ENCODE results near the gene TEX55.
"Not testable (repeated sequence)": the region's sequence is repeated elsewhere in the genome, so short reads cannot be mapped to it uniquely, and the experiment has no call there.

The TEX55 gene

DNA sequence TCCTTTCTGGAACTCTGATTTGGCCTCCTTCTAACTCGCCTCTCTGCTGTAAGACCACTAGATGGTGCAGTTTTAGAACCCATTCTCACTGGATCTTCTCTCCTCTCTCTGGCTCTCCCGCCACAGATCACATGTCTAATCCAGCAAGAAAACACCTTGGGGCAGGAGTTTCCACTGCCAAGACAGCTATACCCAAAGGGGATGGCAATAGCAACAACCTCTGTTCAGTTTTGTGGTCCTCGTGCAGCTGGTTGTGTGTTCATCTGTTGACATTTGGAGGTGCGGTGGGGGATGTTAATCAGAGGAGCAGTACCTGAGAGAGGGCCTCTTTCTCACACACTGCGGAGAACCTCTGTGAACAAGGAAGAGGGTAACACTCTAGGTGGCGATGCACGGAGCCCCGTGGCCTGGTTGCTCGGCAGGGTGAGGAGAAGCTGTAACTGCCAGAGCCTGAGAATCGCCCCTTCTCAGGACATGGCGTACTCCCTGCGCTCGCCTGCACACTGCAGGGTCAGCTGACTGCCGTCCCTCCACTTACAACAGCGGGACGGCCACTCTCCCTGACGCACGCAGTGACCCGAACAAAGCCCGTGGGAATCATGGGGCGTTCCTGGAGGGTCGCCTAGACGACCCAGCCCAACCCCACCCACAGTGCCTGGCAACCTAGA is at the start of gene TEX55:
Gene TEX55 (plus strand): TSS at position 666 of the 668 bp plus-strand sequence. CDS start 25 bp downstream, outside the sequence.
- Histone ChIP-seq H3K27ac (no peak within 1 kb of the TSS), H3K4me3 (no peak within 1 kb of the TSS)

GRCh38 chr3:119098003-119098402 is 48.0 kb upstream of the TEX55 start:
- Histone ChIP-seq H3K27ac (no peak overlapping the region), H3K4me3 (no peak overlapping the region)

GRCh38 chr3:119098619-119099222 is 47.2 kb upstream of the TEX55 start:
- no peak overlapping the region for H3K27ac ChIP-seq

DNA sequence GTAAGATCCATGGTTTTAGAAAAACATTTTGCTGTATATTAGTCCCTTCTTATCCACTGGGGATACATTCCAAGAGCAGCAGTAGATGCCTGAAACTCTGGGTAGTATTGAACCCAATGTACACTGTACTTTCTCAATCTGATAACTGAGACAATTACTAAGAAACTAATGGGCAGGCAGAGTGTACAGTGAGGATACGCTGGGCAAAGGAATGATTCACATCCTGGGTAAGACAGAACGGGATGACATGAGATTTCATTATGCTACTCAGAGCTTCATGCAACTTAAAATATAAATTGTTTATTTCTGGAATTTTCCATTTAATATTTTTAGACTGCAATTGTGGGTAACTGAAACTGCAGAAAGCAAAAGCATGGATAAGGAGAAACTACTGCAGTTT is 46.2 kb upstream of the TEX55 start:
- H3K4me3 ChIP-seq: no peak overlapping the region
- no peak overlapping the region for H3K27ac ChIP-seq

More at GRCh38 chr3:119098619-119099222, 47.2 kb upstream of the TEX55 start:
- H3K4me3 ChIP-seq: no peak overlapping the region

GRCh38 chr3:119104031-119104430 is 41.9 kb upstream of the TEX55 start:
- Histone ChIP-seq H3K4me3 (no peak overlapping the region), H3K27ac (no peak overlapping the region)

DNA sequence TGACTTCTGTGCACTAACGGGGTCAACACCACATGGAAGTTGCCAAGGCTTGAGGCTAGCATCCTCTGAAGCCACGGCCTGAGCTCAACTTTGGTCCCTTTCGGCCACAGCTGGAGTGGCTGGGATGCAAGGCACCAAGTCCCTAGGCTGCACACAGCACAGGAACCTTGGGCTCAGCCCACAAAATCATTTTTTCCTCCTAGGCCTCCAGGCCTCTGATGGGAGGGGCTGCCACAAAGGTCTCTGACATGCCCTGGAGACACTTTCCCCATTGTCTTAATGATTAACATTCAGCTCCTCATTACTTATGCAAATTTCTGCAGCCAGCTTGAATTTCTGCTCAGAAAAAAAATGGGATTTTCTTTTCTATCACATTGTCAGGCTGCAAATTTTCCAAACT is 27.6 kb upstream of the TEX55 start:
- not testable (repeated sequence) for H3K27ac ChIP-seq, H3K4me3 ChIP-seq

DNA sequence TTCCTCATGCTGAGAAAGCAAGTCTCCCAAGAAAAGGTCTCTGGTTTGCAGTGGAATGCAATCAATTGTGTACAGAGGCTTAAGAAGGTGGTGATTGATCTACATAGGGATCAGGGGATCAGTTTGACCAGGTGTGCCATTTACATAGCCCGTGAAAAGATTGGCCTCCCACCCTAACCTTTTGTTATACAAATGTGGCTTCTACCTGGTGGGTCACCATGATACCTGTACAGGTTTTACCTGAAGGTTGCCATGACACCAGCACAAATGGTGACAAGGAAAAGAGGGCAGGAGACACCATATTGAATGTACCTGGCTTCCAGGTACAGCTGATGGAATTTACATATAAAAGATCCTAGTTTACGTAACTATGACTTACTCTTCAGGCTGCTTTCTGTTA is 25.5 kb upstream of the TEX55 start:
- no peak overlapping the region for H3K4me3 ChIP-seq
- H3K27ac ChIP-seq: no peak overlapping the region

DNA sequence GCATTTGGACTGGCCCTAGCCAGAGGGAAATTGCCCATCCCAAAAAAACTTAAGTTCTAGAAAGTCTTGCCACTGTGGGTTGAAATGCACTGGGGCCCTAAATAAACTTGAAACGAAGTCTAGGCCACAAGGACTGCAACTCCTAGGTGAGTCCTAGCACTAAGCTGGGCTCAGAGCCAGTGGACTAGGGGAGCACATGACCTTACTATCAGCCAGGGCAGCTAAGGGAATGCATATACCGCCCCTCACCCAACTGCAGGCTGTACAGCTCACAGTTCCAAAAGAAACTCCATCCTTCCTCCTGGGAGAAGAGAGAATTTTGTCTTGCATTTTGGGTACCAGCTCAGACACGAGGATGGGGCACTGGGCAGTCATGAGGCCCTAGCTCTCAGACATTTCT is 23.6 kb upstream of the TEX55 start:
- Histone ChIP-seq H3K27ac (no peak overlapping the region), H3K4me3 (no peak overlapping the region)

DNA sequence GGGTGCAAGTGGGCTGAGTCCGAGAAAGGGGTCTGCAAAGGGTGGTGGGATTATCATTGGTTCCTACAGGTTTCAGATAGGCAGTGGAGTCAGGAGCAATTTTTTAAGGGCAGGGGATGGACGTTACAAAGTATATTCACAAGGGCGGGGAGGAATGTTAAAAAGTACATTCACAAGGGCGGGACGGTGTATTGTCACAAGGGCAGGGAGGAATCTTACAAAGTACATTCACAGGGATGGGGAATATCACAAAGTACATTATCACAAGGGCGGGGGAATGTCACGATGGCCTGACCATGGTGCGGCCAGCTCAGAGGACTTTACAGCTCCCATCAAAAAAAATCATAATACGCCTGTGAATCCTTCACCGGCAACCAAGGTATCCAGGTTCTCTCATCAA is 20.6 kb upstream of the TEX55 start:
- Histone ChIP-seq H3K27ac (no peak overlapping the region), H3K4me3 (no peak overlapping the region)

- no peak overlapping the region for H3K4me3 ChIP-seq
- H3K27ac ChIP-seq: no peak overlapping the region
Measured at GRCh38 chr3:119125742-119126504, 20.0 kb upstream of the TEX55 start.

DNA sequence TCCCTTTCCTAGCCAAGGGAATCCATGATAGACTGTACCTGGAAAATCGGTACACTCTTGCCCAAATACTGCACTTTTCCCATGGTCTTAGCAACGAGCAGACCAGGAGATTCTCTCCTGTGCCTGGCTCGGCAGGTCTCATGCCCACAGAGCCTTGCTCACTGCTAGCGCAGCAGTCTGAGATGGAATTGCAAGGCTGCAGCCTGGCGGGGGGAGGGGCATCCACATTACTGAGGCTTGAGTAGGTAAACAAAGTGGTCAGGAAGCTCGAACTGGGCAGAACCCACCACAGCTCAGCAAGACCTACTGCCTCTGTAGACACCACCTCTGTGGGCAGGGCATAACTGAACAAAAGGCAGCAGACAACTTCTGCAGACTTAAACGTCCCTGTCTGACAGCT is 15.7 kb upstream of the TEX55 start:
- not testable (repeated sequence) for H3K4me3 ChIP-seq, H3K27ac ChIP-seq

GRCh38 chr3:119132291-119132690 is 13.7 kb upstream of the TEX55 start:
- H3K4me3 ChIP-seq, H3K27ac ChIP-seq: not testable (repeated sequence)

GRCh38 chr3:119139360-119139759 is 6.6 kb upstream of the TEX55 start:
- not testable (repeated sequence) for H3K27ac ChIP-seq, H3K4me3 ChIP-seq

DNA sequence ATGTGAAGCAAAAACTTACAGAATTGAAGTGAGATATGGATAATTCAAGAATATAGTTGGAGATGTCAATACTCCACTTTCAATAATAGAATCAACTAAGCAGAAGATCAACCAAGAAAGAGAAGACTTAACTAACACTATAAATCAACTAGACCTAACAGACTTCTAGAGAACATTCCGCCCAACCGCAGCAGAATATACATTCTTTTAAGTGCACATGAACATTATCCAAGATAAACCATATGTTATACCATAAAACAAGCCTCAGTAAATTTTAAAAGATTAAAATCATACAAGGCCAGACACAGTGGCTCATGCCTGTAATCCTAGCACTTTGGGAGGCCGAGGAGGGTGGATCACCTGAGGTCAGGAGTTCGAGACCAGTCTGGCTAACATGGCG is 5.5 kb upstream of the TEX55 start:
- no peak overlapping the region for H3K27ac ChIP-seq
- H3K4me3 ChIP-seq: no peak overlapping the region

- no peak overlapping the region for H3K27ac ChIP-seq
- H3K4me3 ChIP-seq: no peak overlapping the region
Measured at GRCh38 chr3:119145128-119145499, 851 bp upstream of the TEX55 start.

- H3K27ac ChIP-seq: no peak overlapping the region
- no peak overlapping the region for H3K4me3 ChIP-seq
Measured at GRCh38 chr3:119146578-119147375, 812 bp downstream of the TEX55 start.

- Histone ChIP-seq H3K4me3 (no peak overlapping the region), H3K27ac (no peak overlapping the region)
Measured at GRCh38 chr3:119147494-119147893, 1.5 kb downstream of the TEX55 start.

- Histone ChIP-seq H3K4me3 (no peak overlapping the region), H3K27ac (no peak overlapping the region)
Measured at GRCh38 chr3:119148493-119149180, 2.7 kb downstream of the TEX55 start.

DNA sequence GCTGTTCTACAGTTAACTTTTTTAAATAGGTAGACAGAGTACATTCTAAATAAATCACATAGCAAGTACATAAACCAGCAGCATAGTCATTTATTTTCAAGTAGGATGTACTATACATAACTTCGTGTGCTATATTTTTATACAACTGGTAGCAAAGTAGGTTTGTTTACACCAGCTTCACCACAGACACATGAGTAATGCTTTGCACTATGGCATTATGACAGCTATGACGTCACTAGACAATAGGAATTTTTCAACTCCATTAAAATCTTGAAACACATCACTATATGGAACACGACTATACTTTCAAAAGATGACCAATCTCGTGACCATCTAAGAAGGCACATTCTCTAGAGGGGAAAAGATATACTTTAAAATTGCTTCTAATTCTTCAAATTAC is 3.5 kb downstream of the TEX55 start:
- no peak overlapping the region for H3K27ac ChIP-seq

GRCh38 chr3:119156868-119157267 is 10.9 kb downstream of the TEX55 start:
- Histone ChIP-seq H3K27ac (no peak overlapping the region), H3K4me3 (no peak overlapping the region)

More for the DNA sequence above, 3.5 kb downstream of the TEX55 start:
- no peak overlapping the region for H3K4me3 ChIP-seq

Data from skin epidermis (tissue), 12 donors.